GM12878 (cell line): ENCODE results near the gene ZNF407. TPM values are rescaled to one million over a fixed set of nuclear protein-coding genes. Genes with fewer than 3 reads are reported as not detected.

Experiments
- IKZF2 ChIP-seq, 2 experiments: fragments of 450-650 bp; IDR thresholded peaks; 2 replicates each; pipeline ENCODE4 v1.6.1; 2017; ENCODE audit warnings: mild to moderate bottlenecking in 2 of 2, moderate library complexity in 2 of 2
- NFIC ChIP-seq: IDR thresholded peaks from 2 replicates; pipeline ENCODE4 v1.6.1; 2012; ENCODE audit warnings: low read depth, mild to moderate bottlenecking, inconsistent platforms, low read length, moderate library complexity
- PAX8 ChIP-seq: fragments of 450-650 bp; IDR thresholded peaks from 2 replicates; pipeline ENCODE4 v1.6.1; 2017; ENCODE audit warnings: mild to moderate bottlenecking, moderate library complexity
- POU2F2 ChIP-seq: IDR thresholded peaks from 3 replicates; pipeline ENCODE4 v1.6.1; 2011; ENCODE audit warnings: low read depth, mild to moderate bottlenecking, low read length, borderline replicate concordance
- RAD21 ChIP-seq: IDR thresholded peaks from 2 replicates; pipeline ENCODE4 v1.6.1; 2011; ENCODE audit warnings: mild to moderate bottlenecking, low read depth, low read length, moderate library complexity; ENCODE audit not compliant: insufficient read depth
- RB1 ChIP-seq: fragments of 450-650 bp; formaldehyde crosslinking; IDR thresholded peaks from 2 replicates; pipeline ENCODE4 v1.6.1; 2017; ENCODE audit warnings: mild to moderate bottlenecking, borderline replicate concordance
- RCOR1 ChIP-seq: conservative IDR thresholded peaks from 2 replicates; pipeline ENCODE4 v1.6.1; 2012; ENCODE audit warnings: low read depth, low read length, improper control_type of control experiment
- SMARCA5 ChIP-seq: fragments of 450-650 bp; IDR thresholded peaks from 2 replicates; pipeline ENCODE4 v1.6.1; 2017; ENCODE audit warnings: mild to moderate bottlenecking
- TBL1XR1 ChIP-seq: IDR thresholded peaks from 2 replicates; pipeline ENCODE4 v1.6.1; 2012; ENCODE audit warnings: low read depth, low read length, improper control_type of control experiment
- TCF7 ChIP-seq: IDR thresholded peaks from 2 replicates; pipeline ENCODE4 v1.6.1; 2014; ENCODE audit warnings: antibody characterized with exemption, borderline replicate concordance
- WRNIP1 ChIP-seq: IDR thresholded peaks from 2 replicates; pipeline ENCODE4 v1.6.1; 2011; ENCODE audit warnings: low read depth, low read length, improper control_type of control experiment, borderline replicate concordance
- ZBED1 ChIP-seq: IDR thresholded peaks from 2 replicates; pipeline ENCODE4 v1.6.1; 2016; ENCODE audit warnings: borderline replicate concordance
- ZNF217 ChIP-seq: fragments of 450-650 bp; IDR thresholded peaks from 2 replicates; pipeline ENCODE4 v1.6.1; 2017; ENCODE audit warnings: antibody characterized with exemption, mild to moderate bottlenecking
- polyA plus RNA-seq, 11 experiments: library from polyadenylated mRNA; depleted of rRNA in 4 of 11; unstranded in 6 of 11; stranded (reverse) in 5 of 11; fragments of >200 nt; fragmentation: Nextera tagmentation in 4 of 11; fragmentation: Illumina TruSeq in 1 of 11; extraction: Ambion mirVana in 4 of 11; extraction: Trizol in 1 of 11; gene quantifications; 1 replicate in 1 of 11; 2 replicates in 10 of 11; pipeline versions ENCODE4 v1.2.1 to v1.2.3, GENCODE V29; 2011 to 2016; ENCODE audit warnings: inconsistent platforms in 2 of 11, missing spikeins in 2 of 11, low read depth in 1 of 11
- total RNA-seq, 4 experiments: library from RNA; depleted of rRNA in 3 of 4; stranded (reverse); fragments of >200 nt in 3 of 4; fragmentation: Illumina TruSeq in 1 of 4; extraction: Trizol in 1 of 4; gene quantifications; 2 replicates each; pipeline versions ENCODE4 v1.2.1 to v1.2.3, GENCODE V29; 2013 to 2021
- TF ChIP-seq, protein P1 (sequence below): IDR thresholded peaks from 2 replicates; pipeline ENCODE4 v1.6.1; 2012; ENCODE audit warnings: mild to moderate bottlenecking, low read depth, low read length
- TF ChIP-seq, protein P2 (sequence below): fragments of 450-650 bp; IDR thresholded peaks from 2 replicates; pipeline ENCODE4 v1.6.1; 2016; ENCODE audit warnings: mild to moderate bottlenecking, moderate library complexity, borderline replicate concordance
- TF ChIP-seq, protein P3 (sequence below): fragments of 450-650 bp; formaldehyde crosslinking; IDR thresholded peaks from 2 replicates; pipeline ENCODE4 v1.4.0; 2022; ENCODE audit warnings: mild to moderate bottlenecking, moderate library complexity
- TF ChIP-seq, protein P4 (sequence below): IDR thresholded peaks from 2 replicates; pipeline ENCODE4 v1.6.1; 2011; ENCODE audit warnings: borderline replicate concordance, low read depth, mild to moderate bottlenecking, moderate library complexity, low read length; ENCODE audit not compliant: insufficient read depth, poor library complexity, severe bottlenecking

Gene ZNF407
- total and polyA plus RNA-seq, 10 of the 15 experiments (the other 5 are each of a cell fraction or from before 2014, with no cell fraction given) = 0.69 to 11.6 (median 5.3) TPM

DNA sequence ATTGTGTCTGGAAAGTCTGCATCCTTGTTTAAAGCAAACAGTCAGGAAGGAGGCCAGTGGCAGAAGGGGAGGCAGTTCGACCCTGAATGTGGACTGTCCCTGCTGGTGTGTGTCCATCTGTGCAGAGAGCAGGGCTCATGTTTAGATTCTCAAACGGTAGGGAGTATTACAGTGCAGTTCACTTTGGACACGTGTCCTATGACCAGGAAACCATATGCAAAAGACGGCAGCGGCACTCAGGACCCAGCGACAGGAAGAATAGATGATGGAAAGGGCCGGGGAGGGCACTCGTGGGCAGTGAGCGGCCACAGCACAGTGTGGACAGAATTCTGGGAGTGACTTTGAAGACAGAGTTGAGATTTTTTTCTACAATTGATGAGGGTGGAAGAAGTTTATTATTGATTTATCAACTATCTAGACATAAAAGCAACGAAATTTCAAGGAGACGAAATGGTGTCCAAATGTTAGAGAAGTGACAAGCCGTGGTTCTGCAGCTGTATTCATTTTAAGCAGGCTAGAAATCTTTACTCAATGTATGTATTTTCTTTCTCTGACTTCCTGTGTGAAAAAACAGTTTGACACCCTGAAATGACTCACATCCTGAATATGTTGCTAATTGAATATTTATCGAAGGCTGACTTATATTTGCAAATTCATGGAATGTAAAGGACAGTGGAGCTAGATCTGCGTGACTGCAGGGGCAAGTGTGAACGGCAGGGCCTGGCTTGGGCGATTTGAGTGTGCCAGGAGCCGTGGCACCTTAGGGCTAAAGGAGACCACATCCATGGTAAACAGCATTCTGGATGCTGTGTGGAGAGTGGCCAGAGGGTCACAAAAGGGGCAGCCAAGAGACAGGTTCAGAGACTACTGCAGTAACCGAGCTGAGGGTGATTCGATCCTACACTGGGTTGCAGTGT, 397.1 kb downstream of the ZNF407 start (continued):
- TF ChIP-seq, protein P1, sequence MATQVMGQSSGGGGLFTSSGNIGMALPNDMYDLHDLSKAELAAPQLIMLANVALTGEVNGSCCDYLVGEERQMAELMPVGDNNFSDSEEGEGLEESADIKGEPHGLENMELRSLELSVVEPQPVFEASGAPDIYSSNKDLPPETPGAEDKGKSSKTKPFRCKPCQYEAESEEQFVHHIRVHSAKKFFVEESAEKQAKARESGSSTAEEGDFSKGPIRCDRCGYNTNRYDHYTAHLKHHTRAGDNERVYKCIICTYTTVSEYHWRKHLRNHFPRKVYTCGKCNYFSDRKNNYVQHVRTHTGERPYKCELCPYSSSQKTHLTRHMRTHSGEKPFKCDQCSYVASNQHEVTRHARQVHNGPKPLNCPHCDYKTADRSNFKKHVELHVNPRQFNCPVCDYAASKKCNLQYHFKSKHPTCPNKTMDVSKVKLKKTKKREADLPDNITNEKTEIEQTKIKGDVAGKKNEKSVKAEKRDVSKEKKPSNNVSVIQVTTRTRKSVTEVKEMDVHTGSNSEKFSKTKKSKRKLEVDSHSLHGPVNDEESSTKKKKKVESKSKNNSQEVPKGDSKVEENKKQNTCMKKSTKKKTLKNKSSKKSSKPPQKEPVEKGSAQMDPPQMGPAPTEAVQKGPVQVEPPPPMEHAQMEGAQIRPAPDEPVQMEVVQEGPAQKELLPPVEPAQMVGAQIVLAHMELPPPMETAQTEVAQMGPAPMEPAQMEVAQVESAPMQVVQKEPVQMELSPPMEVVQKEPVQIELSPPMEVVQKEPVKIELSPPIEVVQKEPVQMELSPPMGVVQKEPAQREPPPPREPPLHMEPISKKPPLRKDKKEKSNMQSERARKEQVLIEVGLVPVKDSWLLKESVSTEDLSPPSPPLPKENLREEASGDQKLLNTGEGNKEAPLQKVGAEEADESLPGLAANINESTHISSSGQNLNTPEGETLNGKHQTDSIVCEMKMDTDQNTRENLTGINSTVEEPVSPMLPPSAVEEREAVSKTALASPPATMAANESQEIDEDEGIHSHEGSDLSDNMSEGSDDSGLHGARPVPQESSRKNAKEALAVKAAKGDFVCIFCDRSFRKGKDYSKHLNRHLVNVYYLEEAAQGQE = no peak
- TF ChIP-seq, protein P2, sequence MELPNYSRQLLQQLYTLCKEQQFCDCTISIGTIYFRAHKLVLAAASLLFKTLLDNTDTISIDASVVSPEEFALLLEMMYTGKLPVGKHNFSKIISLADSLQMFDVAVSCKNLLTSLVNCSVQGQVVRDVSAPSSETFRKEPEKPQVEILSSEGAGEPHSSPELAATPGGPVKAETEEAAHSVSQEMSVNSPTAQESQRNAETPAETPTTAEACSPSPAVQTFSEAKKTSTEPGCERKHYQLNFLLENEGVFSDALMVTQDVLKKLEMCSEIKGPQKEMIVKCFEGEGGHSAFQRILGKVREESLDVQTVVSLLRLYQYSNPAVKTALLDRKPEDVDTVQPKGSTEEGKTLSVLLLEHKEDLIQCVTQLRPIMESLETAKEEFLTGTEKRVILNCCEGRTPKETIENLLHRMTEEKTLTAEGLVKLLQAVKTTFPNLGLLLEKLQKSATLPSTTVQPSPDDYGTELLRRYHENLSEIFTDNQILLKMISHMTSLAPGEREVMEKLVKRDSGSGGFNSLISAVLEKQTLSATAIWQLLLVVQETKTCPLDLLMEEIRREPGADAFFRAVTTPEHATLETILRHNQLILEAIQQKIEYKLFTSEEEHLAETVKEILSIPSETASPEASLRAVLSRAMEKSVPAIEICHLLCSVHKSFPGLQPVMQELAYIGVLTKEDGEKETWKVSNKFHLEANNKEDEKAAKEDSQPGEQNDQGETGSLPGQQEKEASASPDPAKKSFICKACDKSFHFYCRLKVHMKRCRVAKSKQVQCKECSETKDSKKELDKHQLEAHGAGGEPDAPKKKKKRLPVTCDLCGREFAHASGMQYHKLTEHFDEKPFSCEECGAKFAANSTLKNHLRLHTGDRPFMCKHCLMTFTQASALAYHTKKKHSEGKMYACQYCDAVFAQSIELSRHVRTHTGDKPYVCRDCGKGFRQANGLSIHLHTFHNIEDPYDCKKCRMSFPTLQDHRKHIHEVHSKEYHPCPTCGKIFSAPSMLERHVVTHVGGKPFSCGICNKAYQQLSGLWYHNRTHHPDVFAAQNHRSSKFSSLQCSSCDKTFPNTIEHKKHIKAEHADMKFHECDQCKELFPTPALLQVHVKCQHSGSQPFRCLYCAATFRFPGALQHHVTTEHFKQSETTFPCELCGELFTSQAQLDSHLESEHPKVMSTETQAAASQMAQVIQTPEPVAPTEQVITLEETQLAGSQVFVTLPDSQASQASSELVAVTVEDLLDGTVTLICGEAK = no peak
- TF ChIP-seq TCF7 = no peak
- no peak for TF ChIP-seq WRNIP1
- no peak for TF ChIP-seq RAD21
- no peak for TF ChIP-seq RB1
- no peak for TF ChIP-seq ZNF217
- 0 out of 2 replicates have a peak, but pooled peaks have one; percentile 59 for TF ChIP-seq ZBED1
- 0 out of 2 replicates have a peak, but pooled peaks have one; percentile 61 for TF ChIP-seq SMARCA5
- TF ChIP-seq RCOR1 = no peak
- TF ChIP-seq, protein P3, sequence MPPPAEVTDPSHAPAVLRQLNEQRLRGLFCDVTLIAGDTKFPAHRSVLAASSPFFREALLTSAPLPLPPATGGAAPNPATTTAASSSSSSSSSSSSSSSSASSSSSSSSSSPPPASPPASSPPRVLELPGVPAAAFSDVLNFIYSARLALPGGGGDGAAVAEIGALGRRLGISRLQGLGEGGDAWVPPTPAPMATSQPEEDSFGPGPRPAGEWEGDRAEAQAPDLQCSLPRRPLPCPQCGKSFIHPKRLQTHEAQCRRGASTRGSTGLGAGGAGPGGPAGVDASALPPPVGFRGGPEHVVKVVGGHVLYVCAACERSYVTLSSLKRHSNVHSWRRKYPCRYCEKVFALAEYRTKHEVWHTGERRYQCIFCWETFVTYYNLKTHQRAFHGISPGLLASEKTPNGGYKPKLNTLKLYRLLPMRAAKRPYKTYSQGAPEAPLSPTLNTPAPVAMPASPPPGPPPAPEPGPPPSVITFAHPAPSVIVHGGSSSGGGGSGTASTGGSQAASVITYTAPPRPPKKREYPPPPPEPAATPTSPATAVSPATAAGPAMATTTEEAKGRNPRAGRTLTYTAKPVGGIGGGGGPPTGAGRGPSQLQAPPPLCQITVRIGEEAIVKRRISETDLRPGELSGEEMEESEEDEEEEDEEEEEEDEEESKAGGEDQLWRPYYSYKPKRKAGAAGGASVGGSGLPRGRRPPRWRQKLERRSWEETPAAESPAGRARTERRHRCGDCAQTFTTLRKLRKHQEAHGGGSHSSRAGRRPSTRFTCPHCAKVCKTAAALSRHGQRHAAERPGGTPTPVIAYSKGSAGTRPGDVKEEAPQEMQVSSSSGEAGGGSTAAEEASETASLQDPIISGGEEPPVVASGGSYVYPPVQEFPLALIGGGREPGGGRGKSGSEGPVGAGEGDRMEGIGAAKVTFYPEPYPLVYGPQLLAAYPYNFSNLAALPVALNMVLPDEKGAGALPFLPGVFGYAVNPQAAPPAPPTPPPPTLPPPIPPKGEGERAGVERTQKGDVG (CRISPR knock-in tag) = no peak
- TF ChIP-seq PAX8 = no peak
- peak; percentile 69; the same call in 1 of the 3 replicates for TF ChIP-seq POU2F2
- TF ChIP-seq NFIC = peak; percentile 68
- no peak for TF ChIP-seq TBL1XR1
- TF ChIP-seq IKZF2 (IDR thresholded peaks at IDR 0.05) = peak; percentile 69 to 75
- TF ChIP-seq, protein P4, sequence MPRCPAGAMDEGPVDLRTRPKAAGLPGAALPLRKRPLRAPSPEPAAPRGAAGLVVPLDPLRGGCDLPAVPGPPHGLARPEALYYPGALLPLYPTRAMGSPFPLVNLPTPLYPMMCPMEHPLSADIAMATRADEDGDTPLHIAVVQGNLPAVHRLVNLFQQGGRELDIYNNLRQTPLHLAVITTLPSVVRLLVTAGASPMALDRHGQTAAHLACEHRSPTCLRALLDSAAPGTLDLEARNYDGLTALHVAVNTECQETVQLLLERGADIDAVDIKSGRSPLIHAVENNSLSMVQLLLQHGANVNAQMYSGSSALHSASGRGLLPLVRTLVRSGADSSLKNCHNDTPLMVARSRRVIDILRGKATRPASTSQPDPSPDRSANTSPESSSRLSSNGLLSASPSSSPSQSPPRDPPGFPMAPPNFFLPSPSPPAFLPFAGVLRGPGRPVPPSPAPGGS = no peak
